Stimulated activated CD8-positive, alpha-beta memory T cell treated with anti-CD3 and anti-CD28 coated beads, Interleukin-4, amount 100 ng/mL, for 24 hours (primary cell): Measurements from ENCODE around the gene CKMT2.

Experiments used
- DNase-seq: peaks from one replicate; pipeline ENCODE4 v3.0.0-alpha.2; 2020; ENCODE audit warnings: low read depth

CKMT2 gene

DNA sequence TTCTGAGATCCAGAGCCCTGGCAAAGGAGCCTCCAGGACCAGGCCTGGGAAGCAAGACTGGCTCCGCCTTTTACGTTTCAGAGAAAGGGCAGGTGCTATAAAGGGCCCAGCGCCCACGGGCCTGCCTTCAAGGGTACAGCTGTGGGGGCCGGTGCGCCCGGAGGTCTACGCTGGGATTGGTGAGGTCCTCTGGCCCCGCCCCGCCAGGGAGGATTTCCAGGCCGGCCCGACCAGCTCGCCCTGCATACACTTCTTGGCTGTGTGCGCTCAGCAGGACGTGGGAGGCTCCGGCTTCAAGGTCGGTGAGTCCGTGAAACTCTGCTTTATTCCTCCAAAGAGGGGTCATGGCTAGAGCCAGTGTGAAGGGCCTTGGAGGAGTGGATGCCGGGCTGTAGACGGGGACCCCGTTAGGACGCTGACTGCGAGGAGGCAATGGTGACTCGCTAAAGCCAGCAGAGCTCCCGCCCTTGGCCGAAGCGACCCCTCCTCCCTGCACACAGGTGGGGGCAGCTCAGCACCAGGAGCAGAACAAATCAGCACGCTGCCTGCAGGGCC, at the start of gene CKMT2:
Gene CKMT2 (plus strand): TSS at position 243 of the 555 bp plus-strand sequence. CDS start 17,811 bp downstream, outside the sequence.
- no peak for DNase-seq

DNA sequence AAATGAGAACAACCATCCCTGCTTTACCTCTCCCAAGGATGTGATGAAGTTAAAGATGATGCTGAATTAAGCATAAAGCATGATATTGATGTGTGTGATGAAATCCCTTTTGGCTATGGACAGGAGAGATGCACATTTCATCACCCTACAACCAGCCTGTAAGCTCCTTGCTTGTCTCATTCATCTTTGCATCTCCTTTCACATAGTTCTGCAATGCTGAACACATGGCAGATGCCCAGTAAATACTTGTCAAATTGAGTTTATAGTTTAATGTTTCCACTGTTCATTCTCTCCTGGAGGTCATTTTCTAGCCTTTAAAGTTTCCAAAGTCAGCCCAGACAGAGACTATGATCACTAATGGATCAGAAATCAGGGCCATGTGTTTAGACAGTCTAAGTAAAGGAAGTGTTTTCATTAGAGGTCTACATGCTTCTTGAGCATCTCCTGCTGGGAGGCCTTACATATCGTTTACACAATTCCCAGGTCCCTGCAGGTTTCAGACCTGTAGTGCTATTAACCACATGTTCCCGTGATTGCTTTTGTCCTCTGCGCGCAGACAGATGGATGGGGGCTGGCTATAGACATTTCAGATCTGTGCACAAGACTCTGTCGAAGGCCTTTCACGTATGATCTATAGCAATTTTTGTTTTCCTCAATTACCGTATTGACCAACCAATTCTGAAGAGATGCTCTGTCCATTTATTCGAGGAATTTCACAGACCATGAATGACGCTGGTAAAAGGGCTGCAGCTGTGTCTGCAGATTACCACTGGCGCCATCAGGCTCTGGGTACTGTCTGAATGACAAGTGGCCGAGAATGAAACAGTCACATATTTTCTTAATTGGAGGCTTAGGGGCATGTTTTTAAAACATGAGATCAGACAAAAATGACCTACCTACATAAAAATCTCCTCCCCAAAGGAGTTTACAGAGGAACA, 49.0 kb upstream of the CKMT2 start:
- DNase-seq: no peak

DNA sequence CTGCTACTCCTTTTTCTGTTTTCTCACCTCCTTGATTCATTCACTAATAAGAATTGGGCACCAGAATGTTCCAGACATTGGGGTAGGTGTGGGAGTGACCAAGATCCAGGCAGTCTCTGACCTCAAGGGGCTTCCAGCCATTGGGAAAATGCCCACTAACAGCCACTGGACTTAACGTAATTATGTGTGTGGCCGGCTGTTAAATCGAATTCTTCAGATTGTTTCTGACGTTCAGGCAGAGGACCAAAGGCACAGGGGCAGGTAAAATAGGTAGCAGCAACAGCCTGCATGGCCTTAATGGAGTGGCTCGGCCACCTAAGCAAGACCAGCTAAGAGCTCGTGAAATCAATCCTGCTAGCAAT, 48.4 kb upstream of the CKMT2 start:
- DNase-seq: no peak

DNA sequence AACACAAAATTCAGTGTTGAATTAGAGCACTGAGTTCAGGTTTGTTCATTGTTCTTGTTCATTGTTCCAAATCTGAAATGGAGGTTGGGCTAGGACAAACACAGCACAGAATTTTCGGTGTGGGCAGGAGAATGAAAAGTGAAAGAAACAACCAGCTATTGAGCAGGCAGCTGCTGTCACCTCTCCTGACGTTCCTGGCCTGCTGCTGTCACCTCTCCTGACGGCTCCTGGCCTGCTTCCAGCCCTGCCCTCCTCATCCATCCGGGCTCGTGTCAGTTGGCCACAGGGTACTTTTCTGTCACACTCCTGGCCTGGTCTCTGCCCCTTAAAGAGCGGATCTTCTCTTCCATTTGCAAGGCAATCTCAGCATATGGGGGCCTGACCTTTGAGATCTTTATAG, 45.2 kb upstream of the CKMT2 start:
- DNase-seq: no peak

DNA sequence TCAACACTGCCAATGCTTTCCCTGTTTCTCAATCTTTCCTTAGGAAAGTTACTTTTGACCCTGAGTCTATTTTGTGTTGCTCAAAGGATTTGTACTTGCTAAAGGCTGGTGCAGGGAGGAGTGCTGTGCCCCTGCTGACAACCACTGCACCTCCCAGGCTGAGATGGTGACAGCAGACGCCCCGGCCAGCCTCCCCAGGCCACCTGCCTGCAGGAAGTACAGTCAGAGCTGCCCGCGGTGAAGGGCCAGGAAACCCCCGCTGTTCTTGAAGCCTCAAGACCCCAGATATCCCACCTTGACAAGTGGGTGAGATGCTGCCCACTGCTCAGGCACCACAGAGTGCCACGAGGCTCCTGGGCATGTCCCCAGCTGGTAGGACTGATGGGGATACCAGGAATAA, 44.2 kb upstream of the CKMT2 start:
- no peak for DNase-seq

DNA sequence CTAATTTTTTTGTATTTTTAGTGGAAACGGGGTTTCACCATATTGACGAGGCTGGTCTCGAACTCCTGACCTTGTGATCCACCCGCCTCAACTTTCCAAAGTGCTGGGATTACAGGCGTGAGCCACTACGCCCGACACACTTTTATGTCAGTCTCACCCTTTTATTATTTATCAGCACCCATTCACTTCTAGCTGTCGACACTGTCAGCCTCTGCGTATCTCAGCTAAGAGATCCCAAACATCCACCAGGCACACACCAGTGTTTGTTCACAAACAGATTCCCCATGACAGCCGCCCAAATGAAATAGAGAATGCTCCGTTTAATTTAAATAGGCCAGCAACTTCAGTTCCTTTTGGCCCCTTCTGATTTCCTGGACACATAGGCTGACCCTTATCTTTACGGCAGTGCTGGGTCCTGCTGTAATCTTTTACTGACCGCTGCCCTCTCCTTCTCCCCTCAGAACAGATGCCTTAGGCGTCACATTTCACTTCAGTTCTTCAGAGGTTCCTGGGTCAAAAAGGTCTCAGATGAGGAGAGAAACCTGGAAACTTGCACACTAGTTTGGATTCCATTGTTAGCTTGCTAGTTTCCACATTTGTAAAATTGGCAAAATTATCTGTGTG, 43.1 kb upstream of the CKMT2 start:
- DNase-seq: no peak

DNA sequence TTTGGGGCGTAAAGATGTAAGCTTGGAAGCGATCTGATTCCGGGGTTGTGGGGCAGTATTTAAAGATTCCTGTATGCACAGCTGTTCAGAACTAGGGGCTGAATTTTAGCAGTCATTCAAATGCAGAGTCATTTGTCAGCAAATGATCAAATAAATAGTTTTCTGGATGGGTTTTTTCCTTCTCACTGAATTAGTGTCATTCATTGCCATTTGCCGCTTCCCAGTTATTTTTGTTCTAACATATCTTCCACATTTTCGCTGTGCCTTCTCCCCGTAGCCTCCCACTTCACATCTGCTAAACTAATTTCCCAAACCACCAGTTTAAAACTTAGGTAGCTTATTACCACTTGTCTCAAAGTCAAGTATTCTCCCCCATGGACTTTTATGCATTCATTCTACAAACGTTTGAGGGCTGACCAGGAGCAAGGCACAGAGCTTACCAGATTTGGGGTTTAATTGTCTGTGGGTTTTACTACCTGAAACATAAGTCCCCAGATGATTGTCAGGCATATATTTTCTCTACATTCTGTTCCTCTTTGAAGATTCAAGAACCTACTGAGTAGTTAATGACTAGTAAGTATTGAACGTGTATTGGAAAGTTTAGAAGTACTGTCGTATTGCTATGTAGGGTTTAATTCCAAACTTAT, 41.3 kb upstream of the CKMT2 start:
- no peak for DNase-seq

DNA sequence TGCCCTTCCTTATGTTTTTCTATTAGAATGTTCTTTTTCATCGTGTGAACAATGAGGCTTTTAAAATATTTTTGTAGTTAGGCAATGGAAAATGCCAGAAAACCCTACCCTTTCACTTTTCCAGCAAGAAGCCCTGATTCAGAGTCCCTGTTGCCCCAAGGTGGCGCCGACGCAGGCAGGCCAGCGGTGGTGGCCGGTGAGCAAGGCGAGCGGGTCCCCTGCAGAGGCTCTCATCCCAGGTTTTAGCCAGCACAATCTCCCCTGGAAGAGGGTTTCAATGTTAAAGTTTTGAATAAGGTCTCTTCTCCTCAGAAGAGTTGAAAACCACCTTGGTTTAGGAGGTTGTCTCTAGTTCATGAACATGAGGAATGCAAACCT, 40.8 kb upstream of the CKMT2 start:
- DNase-seq: no peak

DNA sequence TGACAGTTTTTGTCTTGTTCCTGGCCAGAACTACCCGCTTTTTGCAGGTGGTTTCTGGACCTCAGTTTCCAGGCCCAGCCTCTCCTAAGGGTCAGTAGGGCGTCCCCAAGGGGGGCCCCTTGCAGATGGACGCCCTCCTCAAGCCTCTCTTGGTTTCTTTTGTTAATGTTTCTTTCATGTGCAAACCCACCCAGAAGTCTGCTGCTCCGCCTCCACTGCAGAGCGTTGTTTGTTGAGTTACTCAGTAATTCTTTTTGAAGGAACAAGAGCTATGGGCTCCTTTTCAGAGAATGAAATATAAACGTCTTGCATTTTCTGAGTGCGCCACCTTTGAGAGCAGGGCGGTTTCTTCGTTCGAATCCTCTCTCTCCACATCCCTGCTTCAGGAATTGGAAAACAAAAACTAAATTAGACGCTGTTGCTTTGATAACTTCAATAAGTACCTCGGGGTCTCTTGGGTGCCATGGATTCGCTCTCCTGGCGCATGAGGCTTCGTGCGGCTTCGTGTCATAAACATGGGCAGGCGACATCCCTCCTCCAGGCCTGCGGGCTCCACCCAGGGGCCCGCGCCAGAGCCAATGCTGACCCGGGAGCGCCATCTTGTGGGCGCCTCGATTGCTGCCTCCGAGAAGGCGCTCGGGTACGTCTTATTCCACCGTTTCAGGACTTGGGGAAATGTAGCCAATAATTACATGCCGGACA, 38.3 kb upstream of the CKMT2 start:
- DNase-seq: peak; percentile 73

DNA sequence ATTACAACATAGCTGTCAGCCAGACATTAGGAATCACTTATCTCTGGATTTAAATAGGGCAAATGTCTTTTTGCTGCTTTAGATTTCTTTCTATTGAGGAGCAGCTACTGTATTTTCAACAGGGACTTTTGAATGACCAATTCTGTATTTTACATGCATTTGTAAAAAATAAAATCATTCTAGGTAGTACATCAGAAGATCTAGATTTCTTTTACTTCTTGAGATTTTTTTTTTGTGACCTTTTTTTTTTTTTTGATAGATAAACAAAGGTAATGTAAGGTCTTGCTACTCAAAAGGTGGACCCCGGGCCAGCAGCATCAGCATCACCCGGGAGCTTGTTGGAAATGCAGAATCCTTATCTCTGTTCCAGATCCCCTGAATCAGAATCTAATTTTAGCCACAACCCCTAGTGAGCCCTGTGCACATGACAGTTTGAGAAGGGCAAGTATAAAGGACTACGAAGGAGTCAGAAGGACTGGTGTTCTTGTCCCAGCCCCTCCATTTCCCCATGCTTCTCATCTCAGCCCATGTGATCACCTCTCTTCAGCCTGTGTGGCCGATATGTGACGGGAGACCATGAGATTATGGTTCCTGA, 37.7 kb upstream of the CKMT2 start:
- DNase-seq: no peak

DNA sequence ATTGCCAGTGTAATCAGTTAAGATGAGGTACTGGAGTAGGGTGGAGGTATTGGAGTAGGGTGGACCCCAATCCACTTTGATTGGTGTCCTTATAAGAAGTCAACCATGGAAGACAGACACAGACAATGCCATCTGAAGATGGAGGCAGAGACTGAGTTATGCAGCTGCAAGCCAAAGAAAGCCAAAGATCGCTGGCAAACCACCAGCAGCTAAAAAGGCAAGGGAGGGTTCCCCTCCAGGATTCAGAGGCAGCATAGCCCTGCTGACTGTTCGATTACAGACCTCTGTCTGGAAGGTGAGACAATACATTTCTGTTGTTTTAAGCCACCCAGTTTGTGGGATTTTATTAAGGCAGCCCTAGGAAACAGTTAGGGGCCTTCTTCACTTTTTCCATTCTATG, 30.5 kb upstream of the CKMT2 start:
- DNase-seq: no peak

DNA sequence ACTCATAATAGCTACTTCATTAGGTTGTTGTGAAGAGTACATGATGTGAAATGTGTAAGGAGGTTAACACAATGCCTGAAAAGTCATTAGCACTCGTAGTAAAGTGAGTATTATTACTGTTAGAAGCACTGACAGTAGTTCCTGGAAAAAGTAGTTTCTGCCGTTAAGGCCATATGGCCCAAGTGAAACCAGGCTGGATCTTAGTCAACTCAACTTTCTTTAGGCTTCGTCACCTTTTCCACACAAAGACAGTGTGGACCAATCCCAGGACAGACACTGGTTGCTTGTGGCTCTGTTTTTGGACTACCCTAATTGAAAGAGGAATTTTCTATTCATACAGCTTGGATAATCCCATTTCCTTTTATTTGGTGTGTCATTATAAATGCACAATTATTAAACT, 29.4 kb upstream of the CKMT2 start:
- DNase-seq: no peak

DNA sequence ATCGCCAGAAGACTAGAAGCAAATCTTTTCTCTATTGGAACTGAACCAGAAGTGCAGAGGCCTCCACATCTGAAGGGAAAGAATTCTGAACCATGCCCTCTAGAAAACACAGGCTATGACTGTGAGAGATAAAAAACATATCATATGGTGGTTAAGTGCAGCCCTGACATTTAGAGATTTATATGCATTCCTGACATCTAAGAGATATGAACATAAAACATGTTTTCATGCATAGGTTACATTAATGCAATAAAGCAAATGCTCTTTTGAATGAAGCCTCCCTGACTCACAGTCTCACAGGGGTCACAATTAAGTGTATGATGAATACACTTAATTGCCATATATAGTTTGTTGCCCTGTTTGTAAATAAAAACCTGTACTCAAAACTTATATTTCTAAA, 28.9 kb upstream of the CKMT2 start:
- DNase-seq: no peak

DNA sequence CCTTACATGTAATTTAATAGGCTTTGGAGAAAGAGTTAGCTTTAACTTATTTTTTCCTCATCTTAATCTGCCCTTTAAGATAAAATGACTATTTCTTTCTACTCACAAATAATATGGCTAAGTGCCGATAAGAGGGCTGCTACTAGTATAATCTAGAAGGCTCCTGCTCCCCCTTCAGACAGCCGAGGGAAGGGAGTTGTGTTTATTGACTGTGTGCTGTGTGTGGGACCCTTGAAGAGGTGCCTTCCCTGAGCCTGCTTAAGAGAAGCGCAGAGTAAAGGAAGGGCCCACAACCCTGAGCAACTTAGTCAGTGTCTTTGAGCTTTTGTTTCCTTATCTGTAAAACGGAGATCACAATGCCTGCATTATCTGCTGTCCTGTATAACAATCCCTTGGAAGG, 28.1 kb upstream of the CKMT2 start:
- no peak for DNase-seq

DNA sequence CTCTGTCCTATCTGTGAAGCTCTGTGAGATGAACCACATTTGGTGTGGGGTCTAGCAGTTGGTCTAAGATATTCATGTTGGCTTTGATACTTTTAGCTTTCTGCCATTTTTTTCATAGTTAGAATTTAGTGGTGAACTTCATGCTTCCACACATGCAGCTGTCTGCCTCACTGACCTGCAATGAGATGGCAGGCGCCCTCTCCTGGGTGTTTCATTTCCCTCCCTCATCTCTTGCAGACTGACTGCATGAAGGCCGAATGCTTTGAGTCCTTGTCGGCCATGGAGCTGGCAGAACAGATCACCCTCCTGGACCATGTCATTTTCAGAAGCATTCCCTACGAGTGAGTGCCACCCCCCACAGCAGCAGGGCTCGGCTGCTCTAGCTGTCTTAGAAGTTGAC, 26.1 kb upstream of the CKMT2 start:
- no peak for DNase-seq

DNA sequence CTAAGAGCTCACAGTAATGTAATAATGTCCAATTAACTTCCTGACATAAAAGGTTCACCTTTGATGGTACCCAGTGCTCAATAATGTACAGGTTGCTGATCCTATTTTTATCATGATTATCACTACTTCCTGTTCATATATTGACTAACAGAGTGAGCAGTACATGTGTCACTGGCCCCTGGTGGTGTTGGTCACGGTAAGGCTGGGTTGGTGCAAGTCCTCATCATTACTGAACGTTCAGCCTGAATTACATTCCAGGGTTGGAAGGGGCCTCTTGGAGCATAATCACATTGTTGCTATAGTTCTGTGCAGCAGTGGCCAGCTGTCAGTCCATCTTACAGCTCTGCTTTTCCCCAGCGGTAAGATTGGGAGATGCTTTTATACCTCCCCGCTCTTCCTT, 24.2 kb upstream of the CKMT2 start:
- DNase-seq: no peak

DNA sequence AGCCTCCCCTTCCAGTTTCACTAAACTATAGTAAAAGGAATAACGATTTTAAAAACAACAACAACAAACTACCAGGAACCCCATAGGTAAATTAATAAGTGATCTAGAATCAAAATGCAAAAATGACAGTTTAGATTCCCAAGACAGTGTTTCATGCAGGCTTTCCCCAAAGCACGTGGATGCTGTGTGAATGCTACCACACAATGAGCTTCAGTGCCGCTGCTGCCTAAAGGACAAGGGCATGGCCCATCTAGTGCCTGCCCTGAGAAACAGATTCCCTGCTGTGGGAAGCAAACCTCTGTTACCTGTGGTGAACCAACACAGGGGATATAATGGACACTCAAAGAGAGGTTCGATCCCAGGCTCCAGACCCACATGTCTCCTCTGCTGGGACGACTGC, 23.7 kb upstream of the CKMT2 start:
- DNase-seq: no peak

DNA sequence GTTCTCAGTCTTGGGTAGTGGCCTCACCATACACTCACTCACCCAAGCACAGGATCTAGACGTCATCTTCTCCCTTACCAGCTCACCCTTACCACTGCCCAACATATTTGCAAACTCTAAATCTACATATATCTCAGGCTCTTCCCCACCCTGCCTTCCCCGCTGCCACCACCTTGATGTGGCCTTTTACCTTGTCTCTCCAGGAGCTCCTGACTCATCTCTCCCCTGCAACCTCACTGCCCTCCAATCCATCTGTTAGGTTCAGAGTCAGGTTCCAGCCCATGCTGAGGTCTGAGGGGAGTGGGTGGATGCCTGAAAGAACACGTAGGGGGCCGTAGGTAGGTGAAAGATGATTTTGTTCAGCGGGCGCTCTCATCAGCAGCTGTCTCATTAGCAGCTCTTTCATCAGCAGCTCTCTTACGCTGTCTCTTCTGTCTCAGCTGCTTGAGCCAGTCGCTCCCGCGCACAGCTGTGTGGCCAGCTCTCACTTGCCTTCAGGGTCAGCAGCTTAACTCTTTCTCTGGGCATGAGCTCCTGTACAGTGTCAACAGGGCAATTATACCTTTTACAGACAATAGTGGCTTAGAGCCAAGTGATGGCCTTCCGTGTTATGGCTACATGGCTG, 23.1 kb upstream of the CKMT2 start:
- DNase-seq: no peak

DNA sequence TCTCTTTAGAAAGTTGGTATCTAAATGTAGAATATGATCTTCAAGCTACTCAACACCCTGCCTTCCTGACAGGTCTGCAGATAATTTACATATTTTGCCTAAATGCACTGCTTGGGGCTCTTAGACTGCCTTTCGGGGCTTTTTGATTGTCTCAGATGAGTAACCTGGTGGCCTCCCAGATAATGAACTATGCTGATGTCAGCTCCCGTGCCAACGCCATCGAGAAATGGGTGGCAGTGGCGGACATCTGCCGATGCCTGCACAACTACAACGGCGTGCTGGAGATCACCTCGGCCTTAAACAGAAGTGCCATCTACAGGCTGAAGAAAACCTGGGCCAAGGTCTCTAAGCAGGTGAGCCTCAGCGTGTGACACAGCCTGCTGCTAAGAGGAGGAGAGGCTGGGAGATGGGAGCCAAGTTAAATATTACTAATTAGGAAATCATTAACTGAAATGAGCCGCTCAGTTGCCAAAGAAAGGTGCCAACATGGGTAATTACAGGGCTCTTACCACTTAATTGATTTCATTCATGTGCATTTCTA, 20.8 kb upstream of the CKMT2 start:
- DNase-seq: no peak

DNA sequence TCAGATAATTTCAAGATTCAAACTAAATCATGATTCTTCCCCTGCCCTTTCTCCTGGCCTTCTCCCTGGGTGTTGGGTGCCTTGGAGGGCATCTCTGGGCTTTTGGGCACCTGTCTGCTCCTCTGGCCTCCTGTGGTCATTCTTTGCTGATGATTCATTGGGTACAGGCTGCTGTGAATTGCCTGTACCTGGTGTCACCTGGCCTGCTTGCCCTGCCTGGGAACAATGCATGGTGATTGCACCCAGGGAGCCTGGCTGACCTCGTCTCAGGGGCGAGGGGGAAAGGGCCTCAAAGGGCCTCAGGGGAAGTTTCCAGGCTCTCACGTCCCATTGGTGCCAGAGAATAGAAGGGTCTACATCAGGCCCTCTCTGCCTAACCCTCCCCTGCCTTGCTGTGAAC, 20.1 kb upstream of the CKMT2 start:
- no peak for DNase-seq

DNA sequence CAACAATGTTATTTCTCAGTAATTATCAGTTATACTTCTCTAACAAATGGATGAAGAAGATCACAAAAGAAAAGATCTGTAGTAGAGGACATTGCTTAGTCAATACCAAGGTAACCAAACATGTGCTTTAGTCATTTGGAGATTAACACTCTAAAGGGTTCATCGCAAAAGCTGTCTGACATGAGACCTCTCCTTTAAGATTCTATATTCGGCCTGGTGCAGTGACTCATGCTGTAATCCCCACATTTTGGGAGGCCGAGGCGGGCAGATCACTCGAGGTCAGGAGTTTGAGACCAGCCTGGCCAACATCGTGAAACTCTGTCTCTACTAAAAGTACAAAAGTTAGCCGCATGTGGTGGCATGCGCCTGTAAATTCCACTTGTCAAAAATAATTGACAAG, 18.3 kb upstream of the CKMT2 start:
- no peak for DNase-seq
